Upper lobe of left lung (tissue), 4 donors: ENCODE measurements around the gene BCKDHA.

ENCODE experiments used
- CTCF ChIP-seq, 6 experiments: fragments of 450-650 bp in 4 of 6; fragments of 200-600 bp in 2 of 6; sonication (generic) in 2 of 6; IDR thresholded peaks; one replicate each; pipeline ENCODE4 v1.5.1; 2016 to 2019; ENCODE audit warnings: antibody characterized with exemption in 6 of 6
- POLR2AphosphoS5 ChIP-seq, 2 donors: sonication (generic); formaldehyde crosslinking; IDR thresholded peaks; one replicate each; pipeline ENCODE4 v1.5.1; 2017; ENCODE audit warnings: antibody characterized with exemption in 2 of 2

- TF ChIP-seq CTCF (IDR thresholded peaks at IDR 0.05): peak in 1 of 6 experiments; percentile 3
- TF ChIP-seq POLR2AphosphoS5 (IDR thresholded peaks at IDR 0.05): no peak
These were observed 43.2 kb upstream of the BCKDHA start for GRCh38 chr19:41354343-41354953.
